OCI-LY7 (cell line): ENCODE results near the gene SNX32.

Experiments used
- EZH2phosphoT487 ChIP-seq: fragments of 200-600 bp; sonication (generic); IDR thresholded peaks from 2 replicates; pipeline ENCODE4 v1.6.1; 2018; ENCODE audit warnings: low read depth, borderline replicate concordance, mild to moderate bottlenecking, mixed run types, antibody characterized with exemption, low read length, moderate library complexity, mixed read lengths
- TF ChIP-seq, protein P1 (sequence below): fragments of 200-600 bp; sonication (generic); conservative IDR thresholded peaks from 2 replicates; pipeline ENCODE4 v1.5.1; 2014; ENCODE audit warnings: mild to moderate bottlenecking, antibody characterized with exemption, low read length, moderate library complexity, mixed read lengths

GRCh38 chr11:65859095-65859811, 25.5 kb downstream of the SNX32 start:
- TF ChIP-seq, protein P1, sequence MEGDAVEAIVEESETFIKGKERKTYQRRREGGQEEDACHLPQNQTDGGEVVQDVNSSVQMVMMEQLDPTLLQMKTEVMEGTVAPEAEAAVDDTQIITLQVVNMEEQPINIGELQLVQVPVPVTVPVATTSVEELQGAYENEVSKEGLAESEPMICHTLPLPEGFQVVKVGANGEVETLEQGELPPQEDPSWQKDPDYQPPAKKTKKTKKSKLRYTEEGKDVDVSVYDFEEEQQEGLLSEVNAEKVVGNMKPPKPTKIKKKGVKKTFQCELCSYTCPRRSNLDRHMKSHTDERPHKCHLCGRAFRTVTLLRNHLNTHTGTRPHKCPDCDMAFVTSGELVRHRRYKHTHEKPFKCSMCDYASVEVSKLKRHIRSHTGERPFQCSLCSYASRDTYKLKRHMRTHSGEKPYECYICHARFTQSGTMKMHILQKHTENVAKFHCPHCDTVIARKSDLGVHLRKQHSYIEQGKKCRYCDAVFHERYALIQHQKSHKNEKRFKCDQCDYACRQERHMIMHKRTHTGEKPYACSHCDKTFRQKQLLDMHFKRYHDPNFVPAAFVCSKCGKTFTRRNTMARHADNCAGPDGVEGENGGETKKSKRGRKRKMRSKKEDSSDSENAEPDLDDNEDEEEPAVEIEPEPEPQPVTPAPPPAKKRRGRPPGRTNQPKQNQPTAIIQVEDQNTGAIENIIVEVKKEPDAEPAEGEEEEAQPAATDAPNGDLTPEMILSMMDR, result 0 out of 2 replicates have a peak, but pooled peaks have one; percentile 26
- TF ChIP-seq EZH2phosphoT487, result no peak
